Measurements from ENCODE around the gene SNRPA.
"Not testable (repeated sequence)": the region's sequence is repeated elsewhere in the genome, so short reads cannot be mapped to it uniquely, and the experiment has no call there.

Gene SNRPA

GRCh38 chr19:40811478-40812341 lies 60.7 kb downstream of the SNRPA start:
- TF ChIP-seq CTCF (IDR thresholded peaks at IDR 0.05; ENCODE audit: low read depth, low read length, missing control alignments), result no peak

GRCh38 chr19:40812571-40812970 lies 61.6 kb downstream of the SNRPA start:
- H3K4me3 ChIP-seq (ENCODE audit: low read depth, low read length); DNase-seq (ENCODE audit: low read depth): not testable (repeated sequence)

More at GRCh38 chr19:40811478-40812341, 60.7 kb downstream of the SNRPA start:
- DNase-seq (ENCODE audit: low read depth), result no peak
- no peak overlapping the region; the same call in 1 of the 2 replicates for H3K4me3 ChIP-seq (ENCODE audit: low read depth, low read length)

GRCh38 chr19:40813182-40813581 lies 62.2 kb downstream of the SNRPA start:
- DNase-seq (ENCODE audit: low read depth), result no peak
- no peak for TF ChIP-seq CTCF (IDR thresholded peaks at IDR 0.05; ENCODE audit: low read depth, low read length, missing control alignments)
- H3K4me3 ChIP-seq (ENCODE audit: low read depth, low read length), result no peak overlapping the region

All from GM12864 (cell line).